Measurements from ENCODE around the gene ME3. TPM values are rescaled to one million over a fixed set of nuclear protein-coding genes. Genes with fewer than 3 reads are reported as not detected.
A peak's percentile ranks its signal among the peaks of the same experiment; 100 is the strongest.

The ME3 gene
- total RNA-seq, 1 experiment from 2014 or later, result 14.2 TPM

GRCh38 chr11:86675017-86675416 lies 2.6 kb upstream of the ME3 start:
- intact Hi-C loops (cut with micrococcal nuclease; ENCODE audit: unreplicated experiment), result no loop called here
- peaks cover 23% of the 10 kb centered on the region for H3K36me3 Mint-ChIP-seq (ENCODE audit: insufficient read depth, unreplicated experiment)
- H3K9me3 Mint-ChIP-seq (ENCODE audit: low read depth, unreplicated experiment), result no peaks in the 10 kb centered on the region
- no peaks in the 10 kb centered on the region for H3K27me3 Mint-ChIP-seq (ENCODE audit: unreplicated experiment)
- TF ChIP-seq CTCF (IDR thresholded peaks at IDR 0.05; ENCODE audit: unreplicated experiment), result no peak
- DNase-seq, result no peak
- no peak overlapping the region for H3K4me3 Mint-ChIP-seq (ENCODE audit: low read depth, unreplicated experiment)
- peaks cover 18% of the 10 kb centered on the region for H3K4me1 Mint-ChIP-seq (ENCODE audit: low read depth, unreplicated experiment)
- H3K27ac Mint-ChIP-seq (ENCODE audit: unreplicated experiment), result no peak overlapping the region
- no TSS peak for BruUV-seq (replicated peaks)
- CTCF ChIA-PET, result interaction anchor here (0.5 kb wide), 1 partner anchor 125 kb away, joined by 6 read pairs; no protein-coding TSS in a partner anchor

DNA sequence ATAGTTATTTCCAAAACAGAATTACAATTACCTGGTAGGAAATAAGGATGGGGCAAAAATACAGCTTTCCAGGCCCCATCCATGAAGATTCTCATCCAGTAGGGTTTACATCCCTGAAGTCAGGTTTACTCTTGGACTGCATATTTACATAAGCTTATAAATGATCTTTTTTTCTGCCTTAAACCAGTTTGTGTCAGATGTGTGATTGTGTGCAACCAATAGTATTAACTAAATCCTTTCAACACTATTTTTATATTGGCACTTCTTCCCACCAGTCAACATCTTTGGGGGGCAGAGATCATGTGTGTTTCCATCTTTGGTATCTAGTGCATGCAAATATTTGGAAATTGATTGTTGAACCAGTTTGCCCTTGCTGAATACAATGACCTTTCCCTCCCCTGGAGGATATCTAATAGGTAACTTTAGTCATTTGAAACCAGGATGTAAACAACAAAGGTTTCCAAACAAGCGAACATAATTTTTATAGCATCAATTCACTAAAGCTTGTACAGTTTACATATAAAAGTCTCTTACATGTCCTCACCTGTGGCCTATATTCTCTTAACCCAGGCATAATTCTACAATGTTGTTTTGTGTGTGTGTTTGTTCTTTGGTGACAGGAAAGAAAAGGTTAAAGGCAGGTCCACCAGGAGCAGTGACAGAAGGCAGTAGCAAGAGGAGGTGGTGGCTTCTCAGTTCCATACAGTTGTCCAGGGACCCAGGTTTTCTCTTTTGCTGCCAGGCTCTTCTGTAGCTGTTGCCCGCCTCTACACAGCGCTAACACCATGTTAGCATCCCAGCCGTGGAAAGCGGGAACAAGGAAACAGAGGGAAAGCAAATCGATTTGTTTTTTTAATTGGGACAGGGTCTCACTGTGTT lies 1.7 kb upstream of the ME3 start:
- no peak for DNase-seq
- Mint-ChIP-seq H3K27me3 (ENCODE audit: unreplicated experiment) (no peaks in the 10 kb centered on the region), H3K4me1 (ENCODE audit: low read depth, unreplicated experiment) (peaks cover 27% of the 10 kb centered on the region), H3K36me3 (ENCODE audit: insufficient read depth, unreplicated experiment) (peaks cover 26% of the 10 kb centered on the region), H3K9me3 (ENCODE audit: low read depth, unreplicated experiment) (no peaks in the 10 kb centered on the region), H3K27ac (ENCODE audit: unreplicated experiment) (no peak overlapping the region), H3K4me3 (ENCODE audit: low read depth, unreplicated experiment) (no peak overlapping the region)
- intact Hi-C loops (cut with micrococcal nuclease; ENCODE audit: unreplicated experiment), result loop anchor here (2.0 to 5.0 kb wide), 2 partner anchors 68 to 127 kb away; partner anchors contain the start of gene PRSS23
- TSS peak; percentile 11 for BruUV-seq (replicated peaks)
- CTCF ChIA-PET, result no interaction called here
- TF ChIP-seq CTCF (IDR thresholded peaks at IDR 0.05; ENCODE audit: unreplicated experiment), result no peak

- Mint-ChIP-seq H3K4me3 (ENCODE audit: low read depth, unreplicated experiment) (peak overlapping the region; percentile 85), H3K36me3 (ENCODE audit: insufficient read depth, unreplicated experiment) (peaks cover 26% of the 10 kb centered on the region), H3K27ac (ENCODE audit: unreplicated experiment) (peak overlapping the region; percentile 85), H3K9me3 (ENCODE audit: low read depth, unreplicated experiment) (no peaks in the 10 kb centered on the region), H3K4me1 (ENCODE audit: low read depth, unreplicated experiment) (peaks cover 33% of the 10 kb centered on the region), H3K27me3 (ENCODE audit: unreplicated experiment) (no peaks in the 10 kb centered on the region)
- no peak for TF ChIP-seq CTCF (IDR thresholded peaks at IDR 0.05; ENCODE audit: unreplicated experiment)
- DNase-seq, result no peak
- BruUV-seq (replicated peaks), result no TSS peak
- intact Hi-C loops (cut with micrococcal nuclease; ENCODE audit: unreplicated experiment), result loop anchor here (2.0 to 5.0 kb wide), 2 partner anchors 69 to 128 kb away; partner anchors contain the start of gene PRSS23
- CTCF ChIA-PET, result no interaction called here
Measured at GRCh38 chr11:86673055-86673843, 833 bp upstream of the ME3 start.

- no TSS peak for BruUV-seq (replicated peaks)
- Mint-ChIP-seq H3K4me3 (ENCODE audit: low read depth, unreplicated experiment) (peak overlapping the region; percentile 85), H3K27me3 (ENCODE audit: unreplicated experiment) (no peaks in the 10 kb centered on the region), H3K36me3 (ENCODE audit: insufficient read depth, unreplicated experiment) (peaks cover 26% of the 10 kb centered on the region), H3K27ac (ENCODE audit: unreplicated experiment) (peak overlapping the region; percentile 66), H3K4me1 (ENCODE audit: low read depth, unreplicated experiment) (peaks cover 33% of the 10 kb centered on the region), H3K9me3 (ENCODE audit: low read depth, unreplicated experiment) (no peaks in the 10 kb centered on the region)
- intact Hi-C loops (cut with micrococcal nuclease; ENCODE audit: unreplicated experiment), result loop anchor here (2.0 to 5.0 kb wide), 2 partner anchors 71 to 129 kb away; partner anchors contain the start of gene PRSS23
- CTCF ChIA-PET, result no interaction called here
- TF ChIP-seq CTCF (IDR thresholded peaks at IDR 0.05; ENCODE audit: unreplicated experiment), result no peak
- DNase-seq, result no peak
Measured at GRCh38 chr11:86671531-86672006, 847 bp downstream of the ME3 start.
